HCT116 (cell line): ENCODE data around the gene GGT7. TPM values are rescaled to one million over a fixed set of nuclear protein-coding genes. Genes with fewer than 3 reads are reported as not detected.

Experiments used
- ATAC-seq: fragments of 200-7000 bp; cut with Tn5 transposase; 2 replicates; pipeline ENCODE4 v1.9.1; 2020; ENCODE audit warnings: mild to moderate bottlenecking, moderate library complexity
- BruUV-seq: library from RNA; stranded (reverse); fragments of 400-500 nt; replicated peaks from 2 replicates; lab custom pipeline; 2021; lab: Mats Ljungman, UMichigan
- CTCF ChIA-PET: fragments of 300-600 bp; sonication (Branson Sonifier 250); formaldehyde crosslinking; loops from one replicate; lab custom pipeline; 2021; ENCODE audit warnings: antibody characterized with exemption; lab: Charles Lee
- POLR2A ChIA-PET: fragments of 300-600, 350-600 bp; sonication (Branson Sonifier 250); formaldehyde crosslinking; loops from one replicate; lab custom pipeline; 2021; ENCODE audit warnings: antibody characterized with exemption; lab: Charles Lee
- RAD21 ChIA-PET, 2 experiments: fragments of 300-600 bp; sonication (Branson Sonifier 250); formaldehyde crosslinking; loops; one replicate each; lab custom pipeline; 2023; ENCODE audit warnings: low total read pairs in 2 of 2; ENCODE audit not compliant: uncharacterized antibody in 2 of 2, unreplicated experiment in 2 of 2, low non-redundant PET in 1 of 2; lab: Charles Lee
- DNase-seq: peaks from one replicate; pipeline ENCODE4 v3.0.0-alpha.2; 2010; ENCODE audit warnings: low read depth, low spot score
- H2AFZ ChIP-seq: fragments of 200-600 bp; shearing (Covaris generic), sonication (generic); 2 replicates; pipeline ENCODE4 v1.6.1; 2017; ENCODE audit warnings: low read depth, mixed run types, mixed read lengths, antibody characterized with exemption, low read length; ENCODE audit not compliant: poor library complexity, severe bottlenecking
- H3K27ac ChIP-seq: 2 replicates; pipeline ENCODE4 v1.5.1; 2012; ENCODE audit warnings: low read depth, low read length
- H3K27me3 ChIP-seq: fragments of 200-600 bp; sonication (generic); 2 replicates; pipeline ENCODE4 v1.6.1; 2016; ENCODE audit warnings: mixed run types, low read length, mixed read lengths; ENCODE audit not compliant: insufficient read depth
- H3K36me3 ChIP-seq, 2 experiments: fragments of 200-500 bp in 1 of 2; fragments of 200-600 bp in 1 of 2; sonication (Bioruptor generic) in 1 of 2; sonication (generic) in 1 of 2; 2 replicates each; pipeline versions ENCODE4 v1.5.1 to v1.6.1; 2014 to 2016; ENCODE audit warnings: low read length in 2 of 2, inconsistent platforms in 1 of 2, mixed read lengths in 1 of 2, mixed run types in 1 of 2; ENCODE audit not compliant: insufficient read depth in 2 of 2, control insufficient read depth in 1 of 2
- H3K4me1 ChIP-seq, 2 experiments: fragments of 200-600 bp in 1 of 2; sonication (generic) in 1 of 2; 2 replicates each; pipeline versions ENCODE4 v1.5.1 to v1.6.1; 2012 to 2017; ENCODE audit warnings: low read length in 2 of 2, inconsistent platforms in 1 of 2, mild to moderate bottlenecking in 1 of 2, mixed read lengths in 1 of 2, mixed run types in 1 of 2, moderate library complexity in 1 of 2; ENCODE audit not compliant: insufficient read depth in 2 of 2, control insufficient read depth in 1 of 2
- H3K4me2 ChIP-seq: fragments of 200-600 bp; sonication (generic); 2 replicates; pipeline ENCODE4 v1.6.1; 2017; ENCODE audit warnings: mixed run types, low read length, mixed read lengths
- H3K4me3 ChIP-seq, 2 experiments: fragments of 200-600 bp in 1 of 2; sonication (generic) in 1 of 2; replicated peaks in 1 of 2; 2 replicates each; pipeline ENCODE4 v1.5.1; 2011 to 2016; ENCODE audit warnings: low read length in 2 of 2, control low read depth in 1 of 2, low read depth in 1 of 2, mild to moderate bottlenecking in 1 of 2, mixed read lengths in 1 of 2, mixed run types in 1 of 2
- H3K79me2 ChIP-seq: fragments of 200-600 bp; sonication (generic); 2 replicates; pipeline ENCODE4 v1.6.1; 2017; ENCODE audit warnings: mild to moderate bottlenecking, mixed run types, low read length, moderate library complexity, mixed read lengths; ENCODE audit not compliant: insufficient read depth
- H3K9ac ChIP-seq: fragments of 200-600 bp; sonication (generic); 2 replicates; pipeline ENCODE4 v1.6.1; 2016; ENCODE audit warnings: low read length, mixed read lengths
- H3K9me2 ChIP-seq: fragments of 200-600 bp; sonication (generic), shearing (Covaris generic); 2 replicates; pipeline ENCODE4 v1.6.1; 2017; ENCODE audit warnings: mixed run types, mild to moderate bottlenecking, moderate library complexity; ENCODE audit not compliant: insufficient read depth
- H3K9me3 ChIP-seq, 2 experiments: fragments of 200-500 bp in 1 of 2; fragments of 200-600 bp in 1 of 2; sonication (Bioruptor generic) in 1 of 2; sonication (generic) in 1 of 2; 2 replicates each; pipeline ENCODE4 v1.6.1; 2014 to 2017; ENCODE audit warnings: low read length in 2 of 2, mixed read lengths in 2 of 2, inconsistent platforms in 1 of 2, low read depth in 1 of 2, mild to moderate bottlenecking in 1 of 2, mixed run types in 1 of 2, moderate library complexity in 1 of 2; ENCODE audit not compliant: control insufficient read depth in 1 of 2, insufficient read depth in 1 of 2
- H4K20me1 ChIP-seq: fragments of 200-600 bp; sonication (generic), shearing (Covaris generic); 2 replicates; pipeline ENCODE4 v1.6.1; 2017; ENCODE audit warnings: mixed run types, mild to moderate bottlenecking, moderate library complexity; ENCODE audit not compliant: insufficient read depth
- EGR1 ChIP-seq: IDR thresholded peaks from 2 replicates; pipeline ENCODE4 v1.6.1; 2012; ENCODE audit warnings: low read depth
- EZH2 ChIP-seq: fragments of 200-600 bp; sonication (generic); IDR thresholded peaks from 2 replicates; pipeline ENCODE4 v1.6.1; 2017; ENCODE audit warnings: antibody characterized with exemption, mixed run types
- FOSL1 ChIP-seq: IDR thresholded peaks from 2 replicates; pipeline ENCODE4 v1.6.1; 2012; ENCODE audit warnings: low read depth
- JUND ChIP-seq: IDR thresholded peaks from 2 replicates; pipeline ENCODE4 v1.6.1; 2012
- SP1 ChIP-seq: IDR thresholded peaks from 2 replicates; pipeline ENCODE4 v1.6.1; 2012; ENCODE audit warnings: low read depth
- TCF7L2 ChIP-seq: IDR thresholded peaks from 2 replicates; pipeline ENCODE4 v1.7.0; 2011; ENCODE audit warnings: borderline replicate concordance, inconsistent platforms; ENCODE audit not compliant: insufficient read depth, insufficient read length; ENCODE audit errors: extremely low read depth
- ZFX ChIP-seq: fragments of 450-650 bp; IDR thresholded peaks from 2 replicates; pipeline ENCODE4 v1.6.1; 2017
- ZNF274 ChIP-seq: fragments of 200-500 bp; sonication (Bioruptor generic); IDR thresholded peaks from 2 replicates; pipeline ENCODE4 v1.6.1; 2014; ENCODE audit warnings: mild to moderate bottlenecking, low read depth, low read length, inconsistent platforms
- intact Hi-C: fragments of 100-400 bp; cut with micrococcal nuclease; formaldehyde crosslinking; loops from 2 replicates; pipeline ENCODE4 v1.10.0; 2022
- total RNA-seq: library from RNA; stranded (reverse); gene quantifications from one replicate; pipeline ENCODE4 v1.2.1, GENCODE V29; 2021; ENCODE audit not compliant: unreplicated experiment
- TF ChIP-seq, protein P1 (sequence below): IDR thresholded peaks from 2 replicates; pipeline ENCODE4 v1.6.1; 2011; ENCODE audit warnings: mild to moderate bottlenecking, low read length, moderate library complexity; ENCODE audit not compliant: insufficient replicate concordance; ENCODE audit errors: extremely low read depth
- TF ChIP-seq, protein P2 (sequence below): IDR thresholded peaks from 2 replicates; pipeline ENCODE4 v1.6.1; 2012
- TF ChIP-seq, protein P3 (sequence below): IDR thresholded peaks from 2 replicates; pipeline ENCODE4 v1.6.1; 2012

GGT7 gene
- total RNA-seq, 1 experiment from 2014 or later = 9.4 TPM

DNA sequence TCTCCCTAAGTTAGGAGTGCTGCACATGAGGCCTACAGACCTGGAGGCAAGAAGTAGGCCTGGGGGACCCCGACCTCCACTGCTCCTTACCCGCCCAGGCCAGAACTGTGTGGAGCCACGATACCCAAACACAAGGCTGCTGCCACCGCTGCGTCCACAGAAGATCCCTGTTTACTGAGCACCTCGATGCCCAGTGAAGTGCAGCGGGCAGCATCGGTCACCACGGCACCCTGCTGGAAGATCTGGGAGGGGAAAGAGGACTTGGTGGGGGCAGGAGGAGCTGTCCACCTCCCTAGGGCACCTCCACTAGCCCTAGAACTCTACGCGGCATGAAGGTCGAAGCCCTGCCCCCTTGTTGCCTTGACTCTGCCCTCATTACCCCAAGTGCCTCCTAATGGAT, 9.9 kb downstream of the GGT7 start:
- no peaks in the 10 kb centered on the region for H4K20me1 ChIP-seq
- DNase-seq = no peak
- no peak for TF ChIP-seq JUND
- TF ChIP-seq ZNF274 = no peak
- TF ChIP-seq, protein P1, sequence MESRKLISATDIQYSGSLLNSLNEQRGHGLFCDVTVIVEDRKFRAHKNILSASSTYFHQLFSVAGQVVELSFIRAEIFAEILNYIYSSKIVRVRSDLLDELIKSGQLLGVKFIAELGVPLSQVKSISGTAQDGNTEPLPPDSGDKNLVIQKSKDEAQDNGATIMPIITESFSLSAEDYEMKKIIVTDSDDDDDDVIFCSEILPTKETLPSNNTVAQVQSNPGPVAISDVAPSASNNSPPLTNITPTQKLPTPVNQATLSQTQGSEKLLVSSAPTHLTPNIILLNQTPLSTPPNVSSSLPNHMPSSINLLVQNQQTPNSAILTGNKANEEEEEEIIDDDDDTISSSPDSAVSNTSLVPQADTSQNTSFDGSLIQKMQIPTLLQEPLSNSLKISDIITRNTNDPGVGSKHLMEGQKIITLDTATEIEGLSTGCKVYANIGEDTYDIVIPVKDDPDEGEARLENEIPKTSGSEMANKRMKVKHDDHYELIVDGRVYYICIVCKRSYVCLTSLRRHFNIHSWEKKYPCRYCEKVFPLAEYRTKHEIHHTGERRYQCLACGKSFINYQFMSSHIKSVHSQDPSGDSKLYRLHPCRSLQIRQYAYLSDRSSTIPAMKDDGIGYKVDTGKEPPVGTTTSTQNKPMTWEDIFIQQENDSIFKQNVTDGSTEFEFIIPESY = no peak
- no peak for TF ChIP-seq TCF7L2
- TF ChIP-seq EGR1 = no peak
- TF ChIP-seq, all 23 proteins: peak for 0
- ChIA-PET CTCF (no interaction called here), POLR2A (no interaction called here), RAD21 (no interaction called here)
- BruUV-seq = no TSS peak
- Histone ChIP-seq H2AFZ (no peak overlapping the region), H3K4me2 (no peak overlapping the region), H3K4me1 (no peaks in the 10 kb centered on the region), H3K4me3 (no peak overlapping the region), H3K27ac (no peak overlapping the region), H3K9me2 (no peaks in the 10 kb centered on the region), H3K9ac (no peak overlapping the region), H3K27me3 (no peaks in the 10 kb centered on the region), H3K9me3 (no peaks in the 10 kb centered on the region), H3K79me2 (no peaks in the 10 kb centered on the region), H3K36me3 (peaks cover 0 to 2% of the 10 kb centered on the region in 2 experiments; a peak in 2 of 4 replicates)
- ATAC-seq = no peak
- intact Hi-C loops = no loop called here

DNA sequence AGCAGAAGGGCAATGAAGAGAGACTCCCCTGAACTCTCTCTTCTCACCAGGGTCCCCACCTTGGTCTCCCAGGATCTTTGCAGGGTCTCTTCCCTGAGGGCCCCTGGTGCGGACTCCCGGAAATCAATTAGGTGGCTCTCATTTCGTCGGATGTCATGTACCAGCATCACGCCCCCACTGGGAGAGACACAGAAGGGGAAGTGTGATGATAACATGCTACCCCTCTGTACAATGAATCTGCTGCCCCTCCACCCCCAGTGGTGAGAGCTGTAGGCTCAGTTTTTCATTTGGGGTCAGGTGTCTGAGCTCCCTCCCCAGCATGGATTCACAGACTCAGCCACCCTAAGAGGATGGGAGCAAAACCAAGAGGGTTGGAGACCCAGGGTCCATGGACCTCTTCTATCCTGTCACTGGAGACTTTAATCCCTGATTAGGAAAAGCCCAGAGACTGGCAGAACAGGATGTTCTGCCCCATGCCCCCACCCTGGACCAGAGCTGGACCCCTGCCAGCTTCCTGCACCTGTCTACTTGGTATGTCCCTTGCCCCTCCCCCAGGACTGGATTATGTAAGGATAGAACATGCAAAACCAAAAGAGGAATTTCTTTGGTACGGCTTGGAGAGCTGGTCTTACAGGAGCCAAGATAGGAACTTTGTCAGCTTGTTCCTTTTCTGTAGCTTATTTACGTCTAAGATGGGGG, 11.1 kb downstream of the GGT7 start:
- H3K4me2 ChIP-seq = no peak overlapping the region
- H3K4me3 ChIP-seq = no peak overlapping the region
- no peaks in the 10 kb centered on the region for H3K79me2 ChIP-seq
- peaks cover 0 to 2% of the 10 kb centered on the region in 2 experiments; a peak in 2 of 4 replicates for H3K36me3 ChIP-seq
- no peaks in the 10 kb centered on the region for H4K20me1 ChIP-seq
- intact Hi-C loops = no loop called here
- no TSS peak for BruUV-seq
- POLR2A ChIA-PET = no interaction called here
- H3K27me3 ChIP-seq = no peaks in the 10 kb centered on the region
- DNase-seq (no peak), ATAC-seq (no peak)
- CTCF ChIA-PET = no interaction called here
- H3K27ac ChIP-seq = no peak overlapping the region
- no peak overlapping the region for H3K9ac ChIP-seq
- H3K9me2 ChIP-seq = no peaks in the 10 kb centered on the region
- no peaks in the 10 kb centered on the region for H3K4me1 ChIP-seq
- H2AFZ ChIP-seq = no peak overlapping the region
- RAD21 ChIA-PET = no interaction called here
- no peaks in the 10 kb centered on the region for H3K9me3 ChIP-seq
- TF ChIP-seq, protein P1 = no peak
- TF ChIP-seq FOSL1 (no peak), TCF7L2 (no peak), SP1 (no peak), ZFX (no peak), EZH2 (no peak)
- TF ChIP-seq, protein P2, sequence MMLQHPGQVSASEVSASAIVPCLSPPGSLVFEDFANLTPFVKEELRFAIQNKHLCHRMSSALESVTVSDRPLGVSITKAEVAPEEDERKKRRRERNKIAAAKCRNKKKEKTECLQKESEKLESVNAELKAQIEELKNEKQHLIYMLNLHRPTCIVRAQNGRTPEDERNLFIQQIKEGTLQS = no peak
- TF ChIP-seq, protein P3, sequence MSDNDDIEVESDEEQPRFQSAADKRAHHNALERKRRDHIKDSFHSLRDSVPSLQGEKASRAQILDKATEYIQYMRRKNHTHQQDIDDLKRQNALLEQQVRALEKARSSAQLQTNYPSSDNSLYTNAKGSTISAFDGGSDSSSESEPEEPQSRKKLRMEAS = no peak
